CD4-positive, alpha-beta T cell treated with Interleukin-1 beta for 1 hour (primary cell): Measurements from ENCODE around the gene HMCN1.
"Not testable (repeated sequence)": the region's sequence is repeated elsewhere in the genome, so short reads cannot be mapped to it uniquely, and the experiment has no call there.

Experiments
- DNase-seq, 2 donors: peaks; one replicate each; pipeline ENCODE4 v3.0.0-alpha.2; 2020 to 2022

The HMCN1 gene

DNA sequence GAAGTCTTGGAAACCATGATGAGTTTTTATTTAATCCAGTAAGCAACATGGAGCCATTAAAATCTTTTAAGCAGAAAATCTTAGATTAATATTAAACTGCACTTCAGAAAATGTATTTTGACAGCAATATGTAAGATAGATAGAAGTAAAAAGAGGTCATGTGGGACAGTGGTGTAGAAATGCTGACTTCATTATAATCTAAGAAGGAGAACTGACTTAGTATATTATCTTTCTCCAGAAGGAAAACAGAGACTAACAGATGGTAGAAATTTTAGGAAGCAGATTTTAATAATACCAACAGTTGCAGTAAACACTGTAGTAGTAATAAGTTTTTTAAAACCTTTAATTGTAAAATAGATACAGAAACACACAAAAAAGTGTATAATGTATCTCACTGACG lies 367.9 kb downstream of the HMCN1 start:
- DNase-seq: no peak

DNA sequence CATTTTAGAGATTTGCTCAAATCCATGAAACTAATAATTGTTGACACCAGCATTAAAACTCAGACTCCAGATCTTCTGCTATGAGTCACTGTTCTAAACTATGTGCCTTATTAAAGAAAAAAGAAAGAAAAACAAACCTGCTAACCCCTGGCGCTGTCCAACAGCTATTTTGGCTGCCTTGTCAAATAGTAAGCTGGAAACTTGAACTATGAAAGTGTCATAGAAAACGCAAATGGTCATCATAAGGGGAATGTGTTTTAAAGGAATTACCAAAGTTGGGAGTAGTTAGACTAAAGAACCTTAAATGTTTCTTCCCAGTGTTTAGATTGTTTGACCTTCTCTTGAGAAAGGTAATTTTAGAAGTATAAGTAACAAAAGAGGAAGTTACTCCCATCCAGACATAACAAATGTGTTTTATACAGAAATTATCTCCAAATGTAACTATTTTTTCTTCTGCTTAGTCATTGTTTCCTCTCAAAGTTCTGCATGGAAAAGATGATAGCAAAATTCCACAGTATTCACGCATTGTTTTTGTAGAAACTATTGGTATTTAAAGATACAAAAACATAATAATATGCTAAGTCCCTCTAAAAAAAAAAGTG lies 368.5 kb downstream of the HMCN1 start:
- no peak for DNase-seq

DNA sequence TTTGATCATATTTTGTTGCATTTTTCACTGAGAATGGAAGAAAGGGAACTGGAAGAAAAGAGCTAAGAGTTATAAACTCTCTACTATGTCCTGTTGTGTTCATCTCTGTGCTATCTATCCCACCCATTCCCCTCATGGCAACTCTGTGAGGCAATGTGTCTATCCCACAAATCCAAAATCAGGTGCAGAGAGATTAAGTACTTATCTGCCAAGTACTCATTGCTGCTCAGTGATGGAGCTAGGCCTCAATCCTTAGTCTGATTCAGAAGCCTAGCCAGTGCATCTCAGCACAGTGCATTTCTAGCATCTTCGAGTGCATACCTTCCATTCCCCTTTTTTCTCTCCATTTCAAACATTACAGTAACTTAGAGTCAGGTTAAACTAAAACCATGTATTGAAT lies 370.3 kb downstream of the HMCN1 start:
- no peak for DNase-seq

DNA sequence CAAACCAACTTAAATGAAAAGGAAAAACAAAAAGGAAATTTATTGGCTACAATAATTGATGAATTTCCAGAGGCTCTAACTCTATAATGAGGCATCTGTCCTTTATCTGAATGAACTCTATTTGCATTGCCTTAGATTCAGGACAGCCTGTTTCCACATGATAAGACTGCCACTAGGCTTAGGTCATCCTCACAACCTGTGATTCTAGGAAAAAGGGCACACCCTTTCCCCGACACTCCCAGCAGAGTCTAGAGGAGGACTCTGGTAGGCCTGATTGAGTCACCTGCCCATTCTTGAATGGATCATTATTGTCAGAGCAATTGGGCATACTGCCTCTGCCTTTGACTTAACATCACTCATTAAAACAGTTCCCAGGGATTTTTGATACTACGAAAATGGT lies 378.1 kb downstream of the HMCN1 start:
- DNase-seq: no peak

DNA sequence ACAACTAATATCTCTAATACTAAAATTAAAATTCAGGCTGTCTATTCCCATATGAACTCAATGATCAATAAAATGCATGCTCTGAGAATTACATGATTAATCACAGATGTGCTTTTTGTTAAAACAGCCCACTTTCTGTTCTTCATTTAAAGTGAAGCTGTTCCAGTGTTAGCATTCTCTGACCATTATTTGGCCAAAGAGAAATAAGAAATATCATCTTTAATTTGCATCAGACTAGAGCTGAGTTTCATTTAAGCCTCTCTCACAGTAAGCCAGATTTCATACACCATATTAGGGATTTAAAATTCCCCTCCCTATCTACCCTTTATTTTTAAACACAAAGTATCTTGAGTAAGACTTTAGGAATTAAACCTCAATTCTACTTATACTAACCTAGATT lies 379.3 kb downstream of the HMCN1 start:
- DNase-seq: no peak

DNA sequence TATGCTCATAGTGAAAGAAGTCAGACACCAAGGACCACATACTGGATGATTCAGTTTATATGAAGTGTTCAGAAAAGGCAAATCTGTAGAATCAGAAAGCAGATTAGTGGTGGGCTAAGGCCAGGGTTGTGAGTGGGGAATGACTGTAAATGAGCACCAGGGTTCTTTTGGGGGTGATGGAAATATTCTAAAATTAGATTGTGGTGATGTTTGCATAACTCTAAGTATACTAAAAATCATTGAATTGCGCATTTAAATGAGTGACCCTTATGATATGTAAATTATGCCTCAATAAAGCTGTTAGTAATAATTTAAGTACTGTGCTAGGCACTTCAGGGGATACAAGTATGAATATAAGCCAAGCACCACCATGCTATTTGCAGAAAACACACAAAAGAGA lies 384.5 kb downstream of the HMCN1 start:
- no peak for DNase-seq

DNA sequence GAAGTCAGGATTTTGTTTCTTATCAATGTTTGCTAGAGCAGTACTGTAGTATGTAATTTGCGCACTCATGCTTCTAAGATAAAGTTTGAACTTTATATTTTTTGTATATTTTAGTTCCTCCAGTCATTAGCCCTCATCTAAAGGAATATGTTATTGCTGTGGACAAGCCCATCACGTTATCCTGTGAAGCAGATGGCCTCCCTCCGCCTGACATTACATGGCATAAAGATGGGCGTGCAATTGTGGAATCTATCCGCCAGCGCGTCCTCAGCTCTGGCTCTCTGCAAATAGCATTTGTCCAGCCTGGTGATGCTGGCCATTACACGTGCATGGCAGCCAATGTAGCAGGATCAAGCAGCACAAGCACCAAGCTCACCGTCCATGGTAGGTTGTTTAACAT lies 388.6 kb downstream of the HMCN1 start:
- no peak for DNase-seq

DNA sequence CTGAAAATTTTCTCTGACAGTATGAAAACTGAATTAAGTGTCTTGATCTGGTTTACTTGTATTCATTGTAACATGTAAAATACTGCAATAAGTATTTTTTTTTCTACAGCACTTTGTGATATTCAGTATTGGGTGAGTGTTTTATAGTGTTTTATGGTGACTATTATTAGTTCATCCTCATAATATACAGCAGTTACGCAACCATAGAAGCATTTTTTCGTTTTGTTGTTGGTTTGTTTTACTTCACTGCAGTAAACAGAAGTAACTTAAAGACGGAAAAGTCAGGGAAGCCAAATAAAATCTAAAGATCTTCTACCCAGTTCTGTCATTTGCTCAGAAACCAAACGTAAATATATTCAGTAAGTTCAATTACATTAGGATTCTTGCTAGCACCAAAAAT lies 390.8 kb downstream of the HMCN1 start:
- no peak for DNase-seq

DNA sequence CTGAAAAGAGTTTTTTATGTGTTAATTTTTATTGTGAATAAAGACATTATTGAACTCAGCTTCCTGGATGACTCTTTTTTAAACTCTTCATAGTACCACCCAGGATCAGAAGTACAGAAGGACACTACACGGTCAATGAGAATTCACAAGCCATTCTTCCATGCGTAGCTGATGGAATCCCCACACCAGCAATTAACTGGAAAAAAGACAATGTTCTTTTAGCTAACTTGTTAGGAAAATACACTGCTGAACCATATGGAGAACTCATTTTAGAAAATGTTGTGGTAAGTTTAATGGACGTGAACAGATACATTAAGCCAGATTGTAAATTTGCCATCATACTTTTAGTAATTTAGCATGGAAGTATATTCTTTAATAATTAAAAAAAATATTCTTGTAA lies 391.3 kb downstream of the HMCN1 start:
- no peak for DNase-seq

DNA sequence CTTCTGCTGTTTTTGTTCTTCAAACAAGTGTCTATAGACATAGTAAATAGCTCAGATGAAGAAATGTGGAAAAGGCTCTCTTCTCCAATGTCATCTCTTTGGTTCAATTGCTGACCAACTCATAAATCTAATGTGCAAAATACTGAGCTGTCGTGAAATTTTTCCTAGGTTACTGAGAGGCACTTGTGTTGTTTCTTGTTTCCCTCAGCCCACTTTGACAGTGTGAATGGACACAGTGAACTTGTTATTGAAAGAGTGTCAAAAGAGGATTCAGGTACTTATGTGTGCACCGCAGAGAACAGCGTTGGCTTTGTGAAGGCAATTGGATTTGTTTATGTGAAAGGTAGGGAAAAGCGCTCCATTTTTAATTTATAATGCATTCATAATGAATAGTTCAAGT lies 395.6 kb downstream of the HMCN1 start:
- DNase-seq: no peak

DNA sequence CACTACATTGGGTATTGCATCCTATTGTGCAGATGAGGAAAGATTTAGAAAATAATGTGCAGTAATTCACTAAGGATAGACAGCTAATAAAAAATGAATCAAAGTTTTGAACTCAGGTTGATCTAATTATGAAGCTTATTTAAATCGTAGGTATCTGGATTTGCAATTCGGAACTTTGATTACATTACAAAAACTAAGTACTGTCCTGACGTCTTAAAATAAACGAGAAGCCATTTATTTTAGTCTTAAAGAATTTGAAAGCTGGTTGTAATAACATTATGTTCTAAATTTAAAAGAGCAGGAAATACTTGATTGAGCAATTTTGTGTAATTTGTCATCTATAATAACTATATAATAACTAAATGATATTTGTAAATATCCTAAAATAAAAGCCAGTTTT lies 404.9 kb downstream of the HMCN1 start:
- DNase-seq: no peak

DNA sequence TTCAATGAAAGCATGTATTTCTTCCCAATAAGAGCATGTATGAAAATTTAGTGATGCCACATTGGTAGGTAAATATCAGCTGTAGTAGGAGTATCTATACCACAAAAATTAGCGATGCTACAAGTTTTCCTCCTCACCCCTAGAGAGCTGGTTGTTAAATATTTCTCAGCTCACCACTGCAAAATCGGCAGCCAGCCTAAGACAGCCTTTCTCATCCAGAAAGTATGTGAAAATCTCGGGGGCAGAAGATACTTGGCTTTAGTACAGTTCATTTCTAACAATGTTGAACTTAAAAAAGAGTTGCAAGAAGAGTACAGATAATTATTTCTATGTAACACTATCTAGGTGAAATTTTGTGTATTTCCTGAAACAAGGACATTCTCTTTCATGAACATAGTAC lies 405.5 kb downstream of the HMCN1 start:
- DNase-seq: no peak

DNA sequence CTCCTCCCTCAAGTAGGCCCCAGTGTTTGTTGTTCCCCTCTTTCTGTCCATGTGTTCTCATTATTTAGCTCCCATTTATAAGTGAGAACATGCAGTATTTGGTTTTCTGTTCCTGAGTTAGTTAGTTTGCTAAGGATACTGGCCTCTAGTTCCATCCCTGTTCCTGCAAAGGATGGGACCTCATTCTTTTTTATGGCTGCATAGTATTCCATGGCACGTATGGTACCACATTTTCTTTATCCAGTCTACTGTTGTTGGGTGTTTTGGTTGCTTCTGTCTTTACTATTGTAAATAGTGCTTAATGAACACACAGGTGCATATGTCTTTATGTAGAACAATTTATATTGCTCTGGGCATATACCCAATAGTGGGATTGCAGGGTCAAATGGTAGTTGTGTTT lies 408.0 kb downstream of the HMCN1 start:
- no peak for DNase-seq

DNA sequence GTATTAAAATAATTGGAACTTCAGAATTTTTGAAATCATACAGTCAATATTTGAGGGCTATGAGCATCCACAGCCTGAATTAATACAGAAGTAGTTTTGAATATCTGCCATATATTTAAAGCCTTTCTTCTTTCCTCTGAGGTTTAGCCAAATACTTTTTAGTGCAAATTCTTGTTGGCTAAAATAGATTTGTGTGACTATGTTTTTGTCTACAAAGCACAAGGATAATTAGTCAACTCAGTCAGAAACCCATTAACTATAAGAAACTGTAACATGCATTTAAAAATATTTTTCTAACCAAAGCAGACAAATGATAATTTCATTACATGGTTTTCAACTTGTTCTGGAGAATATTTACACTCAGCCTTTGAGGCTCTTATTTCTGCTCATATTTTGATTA lies 408.7 kb downstream of the HMCN1 start:
- DNase-seq: no peak

DNA sequence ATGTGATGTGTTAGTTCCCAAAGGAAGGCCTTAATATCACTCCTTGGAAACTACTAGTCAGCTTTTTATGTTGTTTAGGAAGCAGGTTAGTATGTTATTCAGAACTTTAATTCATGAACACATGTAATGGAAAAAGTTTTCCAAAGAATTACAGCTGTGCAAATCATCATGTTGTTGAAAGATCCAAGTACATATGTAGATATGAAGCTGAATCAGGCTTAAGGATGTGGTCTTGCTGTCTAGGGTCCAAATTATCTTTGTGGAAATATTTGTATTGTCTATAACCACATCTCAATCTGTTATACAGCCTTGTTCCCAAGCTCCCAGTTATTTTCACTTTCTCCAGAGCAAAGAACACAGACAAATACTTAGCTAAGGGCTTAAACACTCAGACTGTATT lies 409.3 kb downstream of the HMCN1 start:
- DNase-seq: no peak

DNA sequence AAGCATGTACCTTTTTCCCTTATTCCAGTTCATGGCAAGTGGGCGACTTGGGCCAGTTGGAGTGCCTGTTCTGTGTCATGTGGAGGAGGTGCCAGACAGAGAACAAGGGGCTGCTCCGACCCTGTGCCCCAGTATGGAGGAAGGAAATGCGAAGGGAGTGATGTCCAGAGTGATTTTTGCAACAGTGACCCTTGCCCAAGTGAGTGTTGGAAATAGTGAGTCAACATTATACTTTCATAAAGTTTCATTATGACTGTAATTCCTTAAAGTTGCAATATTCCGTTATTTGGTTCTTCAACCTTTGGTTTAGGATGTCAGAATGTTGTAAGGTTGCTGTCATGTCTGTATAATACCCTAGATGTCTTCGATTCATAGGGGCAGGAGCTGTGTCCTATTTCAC lies 410.3 kb downstream of the HMCN1 start:
- no peak for DNase-seq

DNA sequence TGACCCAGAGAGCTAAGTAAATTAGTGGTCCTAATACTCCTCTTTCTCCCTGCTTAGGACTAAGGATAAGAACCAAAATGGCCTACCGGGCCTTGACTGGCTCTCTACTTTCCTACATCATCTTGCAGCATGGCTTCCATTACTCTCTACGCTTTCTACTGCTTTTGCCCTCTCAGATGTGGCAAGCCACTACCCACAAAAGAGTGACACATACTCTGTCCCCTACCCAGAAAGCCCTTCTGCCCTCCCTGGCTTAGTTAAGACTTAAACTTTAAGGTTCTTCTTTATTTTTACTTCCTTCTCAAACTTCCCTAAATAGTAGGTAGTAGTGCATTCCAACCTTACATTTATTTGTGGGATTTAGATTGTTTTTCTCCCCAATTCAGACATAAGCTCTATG lies 412.8 kb downstream of the HMCN1 start:
- DNase-seq: no peak

DNA sequence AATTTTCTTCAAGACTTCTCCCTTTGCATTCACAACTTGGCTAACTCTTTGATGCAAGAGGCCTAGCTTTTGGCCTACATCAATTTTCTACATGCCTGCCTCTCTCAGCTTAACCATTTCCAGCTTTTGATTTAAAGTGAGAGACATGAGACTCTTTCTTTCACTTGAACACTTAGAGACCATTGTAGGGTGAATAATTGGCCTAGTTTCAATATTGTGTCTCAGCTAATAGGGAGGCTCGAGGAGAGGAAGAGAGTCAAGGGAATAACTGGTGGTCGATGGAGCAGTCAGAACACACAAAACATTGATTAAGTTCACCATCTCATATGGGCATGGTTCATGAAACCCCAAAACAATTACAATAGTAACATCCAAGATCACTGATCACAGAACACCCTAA lies 415.4 kb downstream of the HMCN1 start:
- DNase-seq: no peak

DNA sequence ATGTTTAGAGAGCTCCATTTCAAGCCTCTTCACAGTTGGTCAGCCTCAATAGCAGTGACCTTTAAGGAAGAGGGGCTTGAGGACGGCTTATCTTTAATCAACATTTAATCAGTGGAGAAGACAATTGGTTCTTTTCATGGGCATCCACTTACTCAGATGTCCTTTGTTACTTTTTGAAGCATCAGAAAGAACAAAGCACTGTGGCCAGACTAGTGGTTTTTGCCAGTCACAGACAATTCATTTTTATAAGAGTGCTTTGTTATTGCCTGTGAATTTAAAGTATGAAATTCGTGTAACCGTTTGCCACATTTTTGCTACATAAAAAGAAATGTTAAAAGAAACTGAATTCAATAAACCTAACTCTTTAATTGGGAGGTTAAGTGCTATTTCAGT lies 418.0 kb downstream of the HMCN1 start:
- DNase-seq: no peak

DNA sequence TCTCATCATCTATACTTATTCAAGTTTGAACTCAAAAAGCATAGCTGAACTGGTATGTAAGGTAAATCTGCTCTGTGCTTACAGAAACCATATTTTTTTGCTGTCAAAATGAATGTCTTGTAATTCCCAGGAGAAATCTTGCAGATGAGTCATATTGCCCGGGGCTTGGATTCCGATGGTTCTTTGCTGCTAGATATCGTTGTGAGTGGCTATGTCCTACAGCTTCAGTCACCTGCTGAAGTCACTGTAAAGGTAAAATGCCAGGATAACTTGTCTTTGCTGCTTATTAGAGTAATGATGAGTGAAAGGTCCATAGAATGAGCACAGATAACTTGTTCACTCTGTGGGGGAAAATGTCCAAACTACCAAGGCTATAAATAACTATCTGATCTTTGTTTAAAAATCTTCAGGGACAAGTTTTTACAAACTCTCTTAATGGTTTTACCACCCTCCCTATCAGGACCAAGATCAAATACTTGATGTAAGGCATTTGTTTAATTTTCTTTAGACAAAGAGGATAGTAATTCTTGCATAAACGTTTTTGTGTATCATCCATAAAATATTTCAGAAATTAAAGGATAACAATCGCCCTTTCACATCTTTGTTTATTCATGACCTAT lies 418.5 kb downstream of the HMCN1 start:
- no peak for DNase-seq

DNA sequence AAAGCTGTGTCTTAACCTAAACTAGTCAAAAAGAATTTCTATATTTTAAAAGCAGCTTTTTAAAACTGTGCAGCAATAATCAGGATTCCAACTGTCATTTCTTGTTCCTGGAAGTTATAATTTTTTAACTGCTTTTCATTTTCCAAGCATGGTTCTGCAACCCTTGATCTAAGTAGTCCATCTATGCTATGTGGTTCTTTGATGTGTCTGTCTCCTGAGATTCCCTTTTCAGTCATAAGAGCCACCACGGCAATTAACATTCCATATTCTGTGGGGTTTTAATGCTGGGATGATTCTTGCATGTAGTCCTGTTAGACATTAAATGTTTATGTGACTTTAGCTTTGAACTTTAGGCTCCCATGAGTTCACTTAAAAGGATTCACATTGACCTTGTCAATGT lies 420.5 kb downstream of the HMCN1 start:
- no peak for DNase-seq

DNA sequence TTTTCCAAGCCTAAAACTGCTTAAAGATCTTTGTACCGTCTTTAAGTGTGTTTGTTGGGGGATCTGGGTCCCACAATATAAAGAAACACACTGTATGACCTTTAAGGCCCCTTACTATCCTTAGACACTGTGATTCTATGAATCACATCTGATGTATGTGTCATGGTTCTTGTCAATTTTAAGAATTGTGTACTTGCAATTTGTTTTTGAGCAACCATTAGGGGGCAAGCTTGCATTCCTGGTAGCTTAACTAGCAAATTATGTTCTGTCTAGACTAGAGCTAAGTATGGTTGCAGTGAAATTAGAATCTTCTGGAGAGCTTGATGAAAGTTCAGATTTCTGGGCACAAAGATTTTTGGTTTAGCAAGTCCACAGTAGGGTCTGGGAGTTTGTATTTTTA lies 421.4 kb downstream of the HMCN1 start:
- DNase-seq: no peak

DNA sequence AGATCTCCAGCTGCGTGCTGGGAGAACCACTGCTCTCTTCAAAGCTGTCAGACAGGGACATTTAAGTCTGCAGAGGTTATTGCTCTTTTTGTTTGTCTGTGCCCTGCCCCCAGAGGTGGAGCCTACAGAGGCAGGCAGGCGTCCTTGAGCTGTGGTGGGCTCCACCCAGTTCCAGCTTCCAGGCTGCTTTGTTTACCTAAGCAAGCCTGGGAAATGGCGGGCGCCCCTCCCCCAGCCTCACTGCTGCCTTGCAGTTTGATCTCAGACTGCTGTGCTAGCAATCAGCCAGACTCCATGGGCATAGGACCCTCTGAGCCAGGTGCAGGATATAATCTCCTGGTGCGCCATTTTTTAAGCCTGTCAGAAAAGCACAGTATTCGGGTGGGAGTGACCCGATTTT lies 428.7 kb downstream of the HMCN1 start:
- not testable (repeated sequence) for DNase-seq

DNA sequence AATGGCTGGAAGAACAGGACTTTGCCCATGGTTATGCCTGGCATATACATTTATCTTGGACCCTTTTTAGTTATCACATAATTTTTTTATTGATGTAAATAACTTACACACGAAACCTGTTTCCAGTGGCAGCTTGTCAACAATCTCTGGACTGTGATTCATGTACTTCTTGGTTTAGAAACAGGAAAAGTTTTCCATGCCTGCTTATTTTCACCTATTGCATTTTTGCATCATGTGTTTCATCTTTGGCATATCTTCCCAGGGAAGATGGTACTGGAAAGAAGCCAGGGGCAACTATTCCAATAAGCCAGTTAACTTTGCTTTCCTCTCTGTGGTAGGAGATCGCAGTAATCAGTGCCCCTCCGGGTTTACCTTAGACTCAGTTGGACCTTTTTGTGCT lies 430.6 kb downstream of the HMCN1 start:
- DNase-seq: no peak

DNA sequence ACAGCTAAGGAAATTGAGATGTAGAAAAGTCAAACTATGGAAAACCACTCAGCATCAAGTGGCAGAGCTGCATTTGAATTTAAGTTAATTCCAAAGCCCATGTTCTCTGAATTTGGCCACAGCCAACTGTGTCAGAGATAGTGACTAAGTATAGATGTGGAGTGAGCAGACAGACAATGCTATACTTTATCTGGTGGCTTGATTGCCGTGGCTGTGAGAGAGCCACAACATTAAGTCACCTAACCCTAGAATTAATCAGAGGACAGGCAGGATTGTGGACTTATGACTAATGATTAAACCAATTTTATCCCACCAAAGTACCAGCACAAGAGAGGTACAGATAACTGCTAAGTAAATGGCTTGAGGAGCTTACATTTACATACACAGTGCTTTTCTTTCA lies 431.1 kb downstream of the HMCN1 start:
- DNase-seq: no peak
